Heart left ventricle (tissue), 13 donors: ENCODE results near the gene DIP2B.

Experiments
- POLR2A ChIP-seq, 2 donors: fragments of 450-650 bp; IDR thresholded peaks; one replicate each; pipeline ENCODE4 v1.6.1; 2017; ENCODE audit warnings: antibody characterized with exemption in 2 of 2, mild to moderate bottlenecking in 2 of 2, moderate library complexity in 2 of 2
- TF ChIP-seq, protein P1 (sequence below), 12 donors: fragments of 200-600 bp; sonication (generic) in 4 of 12; IDR thresholded peaks; one replicate each; pipeline versions ENCODE4 v1.5.0 to v1.8.0; 2018 to 2022; ENCODE audit warnings: antibody characterized with exemption in 12 of 12, mild to moderate bottlenecking in 5 of 12
- donor health status: ischemic (EF 13 %, LVEDD 7.1; RV severe dilation, severe dysfunction).
- donor health status: DM: no; HTN: yes; CAD: no.
- donor health status: DM: no; HTN: no; CAD: no.
- donor health status: ischemic (EF 25% LVEDD 6.9; RV normal size, moderate dysfunction).
- donor health status: ischemic (EF 25% LVEDD 5.7; RV mildly dilated, moderate dysfunction).
- donor health status: ischemic (EF 35%, LVEDD 5.7; RV mildly dilated, moderate dysfunction).
- donor health status: nonischemic (EF 11% LVEDD 7.7; RV severe dilation, severe dysfunction).
- donor health status: DM: yes; HTN: yes; CAD: no.
- donor health status: PGD.
- donor health status: ischemic (EF 29% LVEDD 5.4; RV normal size, mild dysfunction).
- donor health status: nonischemic (EF 23%, LVEDD 6.1; RV moderate dilation, normal function).

DNA sequence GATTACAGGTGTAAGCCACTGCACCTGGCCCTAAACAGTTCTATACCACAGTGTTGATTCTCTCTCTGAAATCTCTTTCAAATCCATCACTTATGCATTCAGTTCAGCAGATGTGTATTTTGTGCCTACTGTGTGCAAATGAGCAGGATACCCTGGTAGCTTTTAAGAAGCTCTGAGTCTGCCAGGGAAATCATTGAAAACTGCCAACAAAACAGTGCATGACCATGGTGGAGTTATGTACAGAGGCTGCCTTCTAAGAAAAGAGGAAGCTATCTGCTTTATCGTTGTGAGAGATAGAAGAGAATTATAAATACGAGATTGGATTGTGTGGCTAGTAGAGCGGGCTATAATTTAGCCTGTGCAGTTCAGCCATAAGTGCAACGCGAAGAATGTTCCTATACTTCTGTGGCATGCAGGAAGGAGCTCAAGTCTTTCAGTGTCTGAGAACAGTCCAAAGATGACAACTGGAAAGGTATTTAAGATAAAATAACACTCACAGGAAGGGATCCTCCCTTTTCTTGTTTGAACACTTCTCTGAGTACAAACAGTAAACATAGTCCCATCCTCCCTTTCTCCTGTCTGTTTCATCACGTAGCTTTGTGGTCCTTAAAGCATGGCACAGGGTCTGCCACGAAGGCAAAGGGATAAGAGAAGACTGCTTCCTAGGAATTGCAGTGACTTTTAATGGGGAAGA, 4.3 kb downstream of the DIP2B start:
- TF ChIP-seq, protein P1, sequence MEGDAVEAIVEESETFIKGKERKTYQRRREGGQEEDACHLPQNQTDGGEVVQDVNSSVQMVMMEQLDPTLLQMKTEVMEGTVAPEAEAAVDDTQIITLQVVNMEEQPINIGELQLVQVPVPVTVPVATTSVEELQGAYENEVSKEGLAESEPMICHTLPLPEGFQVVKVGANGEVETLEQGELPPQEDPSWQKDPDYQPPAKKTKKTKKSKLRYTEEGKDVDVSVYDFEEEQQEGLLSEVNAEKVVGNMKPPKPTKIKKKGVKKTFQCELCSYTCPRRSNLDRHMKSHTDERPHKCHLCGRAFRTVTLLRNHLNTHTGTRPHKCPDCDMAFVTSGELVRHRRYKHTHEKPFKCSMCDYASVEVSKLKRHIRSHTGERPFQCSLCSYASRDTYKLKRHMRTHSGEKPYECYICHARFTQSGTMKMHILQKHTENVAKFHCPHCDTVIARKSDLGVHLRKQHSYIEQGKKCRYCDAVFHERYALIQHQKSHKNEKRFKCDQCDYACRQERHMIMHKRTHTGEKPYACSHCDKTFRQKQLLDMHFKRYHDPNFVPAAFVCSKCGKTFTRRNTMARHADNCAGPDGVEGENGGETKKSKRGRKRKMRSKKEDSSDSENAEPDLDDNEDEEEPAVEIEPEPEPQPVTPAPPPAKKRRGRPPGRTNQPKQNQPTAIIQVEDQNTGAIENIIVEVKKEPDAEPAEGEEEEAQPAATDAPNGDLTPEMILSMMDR (IDR thresholded peaks at IDR 0.05) = no peak
- no peak for TF ChIP-seq POLR2A (IDR thresholded peaks at IDR 0.05)
